GM18909 (cell line): ENCODE results near the gene KIFAP3.
"Not testable (repeated sequence)": the region's sequence is repeated elsewhere in the genome, so short reads cannot be mapped to it uniquely, and the experiment has no call there.

Experiments used
- ATAC-seq: cut with Tn5 transposase; IDR thresholded peaks from one replicate; pipeline ENCODE4 v1.9.1; 2021; ENCODE audit warnings: mild to moderate bottlenecking; ENCODE audit not compliant: unreplicated experiment, poor library complexity

Gene KIFAP3

GRCh38 chr1:169928438-169929209, 145.9 kb downstream of the KIFAP3 start:
- peak; percentile 77 for ATAC-seq

GRCh38 chr1:169925505-169926482, 148.7 kb downstream of the KIFAP3 start:
- ATAC-seq, result peak; percentile 64

GRCh38 chr1:169924829-169925228, 149.7 kb downstream of the KIFAP3 start:
- no peak for ATAC-seq

- no peak for ATAC-seq
Measured at GRCh38 chr1:169924063-169924462, 150.4 kb downstream of the KIFAP3 start.

GRCh38 chr1:169921080-169921479, 153.4 kb downstream of the KIFAP3 start:
- ATAC-seq, result no peak

GRCh38 chr1:169918927-169919326, 155.6 kb downstream of the KIFAP3 start:
- ATAC-seq, result no peak

- ATAC-seq, result not testable (repeated sequence)
Measured at GRCh38 chr1:169918220-169918619, 156.3 kb downstream of the KIFAP3 start.

- no peak for ATAC-seq
Measured at GRCh38 chr1:169915150-169915549, 159.3 kb downstream of the KIFAP3 start.

GRCh38 chr1:169914531-169914930, 160.0 kb downstream of the KIFAP3 start:
- ATAC-seq, result no peak

GRCh38 chr1:169909499-169909898, 165.0 kb downstream of the KIFAP3 start:
- no peak for ATAC-seq

GRCh38 chr1:169906938-169907337, 167.6 kb downstream of the KIFAP3 start:
- ATAC-seq, result no peak

- no peak for ATAC-seq
Measured at GRCh38 chr1:169904834-169905233, 169.7 kb downstream of the KIFAP3 start.

GRCh38 chr1:169902751-169903150, 171.7 kb downstream of the KIFAP3 start:
- no peak for ATAC-seq

GRCh38 chr1:169901115-169901514, 173.4 kb downstream of the KIFAP3 start:
- no peak for ATAC-seq

- no peak for ATAC-seq
Measured at GRCh38 chr1:169900571-169900970, 173.9 kb downstream of the KIFAP3 start.

GRCh38 chr1:169899519-169900217, 174.8 kb downstream of the KIFAP3 start:
- ATAC-seq, result no peak

- no peak for ATAC-seq
Measured at GRCh38 chr1:169896013-169896412, 178.5 kb downstream of the KIFAP3 start.

GRCh38 chr1:169894424-169895145, 179.9 kb downstream of the KIFAP3 start:
- no peak for ATAC-seq

- peak; percentile 86 for ATAC-seq
Measured at GRCh38 chr1:169893645-169894423, 180.7 kb downstream of the KIFAP3 start, which contains the start of gene SCYL3. Gene SCYL3 (minus strand): TSS chr1:169893896. CDS start chr1:169888840, 5,056 bp downstream.
